Measurements from ENCODE around the gene OOSP3.

DNA sequence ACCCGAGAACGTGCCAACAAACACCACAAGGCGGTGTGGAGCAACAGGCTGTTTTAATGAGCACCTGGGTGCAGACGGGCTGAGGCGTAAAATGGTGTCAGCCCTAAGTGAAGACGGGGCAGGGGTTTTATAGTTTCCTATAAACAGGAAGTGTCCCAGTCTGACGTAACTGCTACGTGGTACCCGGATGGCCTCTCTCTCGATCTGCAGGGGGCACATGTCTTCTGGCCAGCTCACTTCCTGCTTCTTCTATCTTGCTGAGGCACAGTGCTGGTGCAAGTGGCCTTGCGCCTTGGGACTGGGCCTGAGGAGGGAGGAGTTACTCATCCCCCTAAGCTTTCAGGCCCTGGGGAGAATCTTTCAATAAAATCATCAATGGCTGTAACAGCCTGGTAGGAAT lies 20.9 kb downstream of the OOSP3 start:
- TF ChIP-seq CTCF (IDR thresholded peaks at IDR 0.05), result no peak
- TF ChIP-seq EZH2 (IDR thresholded peaks at IDR 0.05; ENCODE audit: borderline replicate concordance, insufficient read depth, low read depth, low read length, poor library complexity, severe bottlenecking), result no peak

Data from B cell (primary cell).